ENCODE data around the gene ADAMTS9.

The ADAMTS9 gene

DNA sequence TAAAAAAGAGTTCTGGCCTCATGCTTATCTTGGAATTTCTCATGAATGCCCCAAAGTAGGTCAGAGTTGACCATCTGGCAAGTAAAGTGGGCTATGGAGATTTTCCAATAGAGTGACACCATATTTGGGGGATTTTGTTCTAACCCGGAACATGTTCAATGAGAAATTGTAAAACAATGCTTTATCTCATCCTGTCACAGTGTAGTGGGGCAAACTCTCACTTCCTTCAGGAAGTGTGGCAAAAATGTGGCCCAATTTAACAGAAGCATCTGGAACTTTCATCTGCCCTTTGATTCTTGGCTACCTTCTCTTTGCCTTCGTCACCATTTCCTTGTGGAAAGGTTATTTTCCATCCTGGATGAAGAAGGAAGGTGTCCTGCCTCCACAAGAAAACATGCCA lies 70.8 kb downstream of the ADAMTS9 start:
- DNase-seq: no peak

DNA sequence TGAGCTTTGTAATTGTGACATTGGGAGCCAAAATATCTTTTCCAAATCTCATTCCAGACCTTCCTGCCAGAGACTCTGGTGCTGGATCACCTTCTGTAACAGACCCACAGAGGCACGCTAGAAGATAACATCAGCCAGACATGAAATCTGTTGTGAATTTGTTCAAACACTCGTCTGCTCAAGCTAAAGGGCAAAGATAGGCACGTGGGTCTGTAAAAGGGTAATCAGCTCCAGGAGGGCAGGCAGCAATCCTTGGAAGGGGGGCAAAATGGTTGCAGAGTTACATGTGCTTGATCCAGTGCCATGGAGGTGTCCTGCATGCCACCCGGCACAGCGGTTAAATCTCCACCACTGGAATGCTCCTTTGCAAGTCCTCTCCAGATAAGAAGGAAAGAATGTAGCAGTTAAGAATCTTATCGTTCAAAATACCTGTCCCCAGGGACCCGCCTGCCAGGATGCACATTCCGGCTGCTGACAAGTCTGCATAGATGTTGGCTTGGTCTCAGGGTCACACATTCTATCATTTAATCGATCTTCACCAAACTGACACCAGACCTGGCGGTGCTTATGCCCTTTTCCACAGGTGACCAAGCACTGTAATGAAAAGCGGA lies 74.8 kb downstream of the ADAMTS9 start:
- no peak for DNase-seq

DNA sequence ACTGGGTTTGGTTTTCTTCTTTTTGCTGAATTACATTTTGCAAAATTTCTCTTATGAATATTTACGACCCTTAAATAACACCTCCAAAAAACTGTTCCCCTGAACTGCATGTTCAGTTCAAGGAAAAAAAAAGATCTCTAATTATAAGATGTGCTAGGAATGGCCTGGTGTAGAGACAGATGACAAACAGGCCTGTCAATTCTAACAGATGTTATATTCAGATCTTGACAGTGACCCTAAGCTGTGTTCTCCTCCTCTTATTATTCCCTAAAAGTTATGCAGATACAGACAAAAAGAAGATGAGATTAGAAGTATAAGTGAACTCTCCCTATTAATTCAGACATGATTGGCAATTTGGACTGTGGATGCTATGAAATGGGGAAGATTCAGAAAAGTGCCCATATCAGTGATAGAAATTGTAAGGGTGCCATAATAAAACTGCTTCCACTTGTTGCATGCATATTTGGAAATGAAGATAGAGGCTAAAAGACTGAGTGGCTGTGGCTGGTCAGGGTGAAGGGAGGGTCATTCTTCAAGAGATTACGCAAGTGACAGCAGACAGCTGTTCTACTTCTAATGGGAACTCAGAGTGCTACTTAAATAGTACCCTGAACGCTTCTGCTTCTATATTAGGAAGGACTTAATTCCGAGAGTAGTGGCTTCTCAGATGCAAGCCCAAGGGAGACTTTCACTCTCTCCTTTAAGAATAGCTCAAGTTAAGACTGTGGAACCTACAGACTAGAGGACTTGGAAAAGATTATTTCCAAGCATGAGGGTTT lies 75.5 kb downstream of the ADAMTS9 start:
- DNase-seq: no peak

DNA sequence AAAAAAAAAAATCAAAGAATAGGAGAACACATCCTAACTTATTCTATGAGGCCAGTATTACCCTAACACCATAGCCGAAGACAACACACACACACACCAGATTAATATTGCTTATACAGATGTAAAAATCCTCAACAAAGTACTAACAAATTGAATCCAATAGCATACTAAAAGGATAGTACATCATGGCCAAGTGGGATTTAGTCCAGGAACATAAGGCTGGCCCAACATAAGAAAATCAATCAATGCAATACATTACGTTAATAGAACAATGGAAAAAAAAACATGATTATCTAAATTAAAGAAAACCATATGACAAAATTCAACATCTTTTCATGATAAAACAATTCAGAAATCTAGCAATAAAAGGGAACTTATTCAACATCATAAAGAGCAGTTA lies 79.1 kb downstream of the ADAMTS9 start:
- DNase-seq: no peak

DNA sequence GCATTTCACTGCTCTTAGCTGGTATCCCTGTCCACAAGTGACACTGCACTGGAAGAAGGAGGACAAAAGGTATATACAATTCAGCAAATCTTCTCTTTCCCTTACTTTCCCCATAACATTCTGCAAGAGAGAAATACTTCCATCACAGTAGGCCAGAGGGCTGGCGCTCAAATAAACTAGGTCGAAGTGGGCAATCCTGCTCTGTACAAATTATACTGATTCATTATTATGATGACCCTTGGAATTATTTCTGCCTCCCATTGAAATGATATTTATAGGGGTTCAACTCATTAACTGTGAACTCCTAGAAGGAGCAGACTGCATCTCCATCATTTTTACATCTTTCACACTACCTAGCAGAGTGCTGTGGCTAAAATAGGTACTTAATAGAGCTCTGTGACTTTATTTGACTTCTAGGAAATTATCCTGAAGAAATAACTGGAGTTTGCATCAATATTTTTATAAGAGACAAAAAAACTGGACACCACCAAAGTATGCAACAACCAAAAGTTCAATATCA lies 80.7 kb downstream of the ADAMTS9 start:
- DNase-seq: no peak

DNA sequence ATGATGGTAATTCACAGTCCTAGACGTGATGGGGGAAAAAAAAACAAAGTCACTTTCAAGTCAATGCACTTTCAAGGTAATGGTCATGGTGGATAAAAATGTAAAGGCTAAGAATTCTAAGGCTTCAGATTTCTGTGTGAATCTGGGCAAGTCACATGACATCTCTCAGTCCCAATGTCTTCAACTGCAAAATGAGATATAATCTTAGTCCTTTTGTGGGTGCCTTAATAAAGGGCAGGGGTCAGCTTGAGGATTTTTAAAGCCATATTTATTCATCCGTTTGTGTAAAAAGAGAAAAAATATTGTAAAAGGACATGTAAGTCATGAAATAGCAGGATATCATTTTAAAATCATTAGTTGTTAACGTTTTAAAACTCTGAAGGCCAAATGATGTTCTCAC lies 83.5 kb downstream of the ADAMTS9 start:
- DNase-seq: no peak

DNA sequence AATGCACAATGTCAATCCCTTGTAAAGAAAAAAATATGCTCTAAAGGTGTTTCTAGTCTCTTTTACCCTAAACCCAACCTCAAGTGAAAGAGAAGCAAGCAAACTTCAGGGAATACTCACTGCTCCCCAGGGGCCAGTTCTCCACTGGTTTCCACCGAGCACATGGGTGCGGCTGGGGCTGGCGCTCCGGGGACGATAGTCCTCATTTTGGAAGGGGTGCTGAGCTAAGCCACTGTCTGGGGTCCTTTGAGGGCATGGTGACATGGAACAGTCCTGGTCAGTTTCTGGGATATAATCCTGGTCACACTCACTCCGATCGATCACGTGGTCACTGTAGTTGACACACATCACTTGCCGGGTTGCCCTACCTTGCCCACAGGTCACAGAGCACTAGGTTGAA lies 86.0 kb downstream of the ADAMTS9 start:
- no peak for DNase-seq

DNA sequence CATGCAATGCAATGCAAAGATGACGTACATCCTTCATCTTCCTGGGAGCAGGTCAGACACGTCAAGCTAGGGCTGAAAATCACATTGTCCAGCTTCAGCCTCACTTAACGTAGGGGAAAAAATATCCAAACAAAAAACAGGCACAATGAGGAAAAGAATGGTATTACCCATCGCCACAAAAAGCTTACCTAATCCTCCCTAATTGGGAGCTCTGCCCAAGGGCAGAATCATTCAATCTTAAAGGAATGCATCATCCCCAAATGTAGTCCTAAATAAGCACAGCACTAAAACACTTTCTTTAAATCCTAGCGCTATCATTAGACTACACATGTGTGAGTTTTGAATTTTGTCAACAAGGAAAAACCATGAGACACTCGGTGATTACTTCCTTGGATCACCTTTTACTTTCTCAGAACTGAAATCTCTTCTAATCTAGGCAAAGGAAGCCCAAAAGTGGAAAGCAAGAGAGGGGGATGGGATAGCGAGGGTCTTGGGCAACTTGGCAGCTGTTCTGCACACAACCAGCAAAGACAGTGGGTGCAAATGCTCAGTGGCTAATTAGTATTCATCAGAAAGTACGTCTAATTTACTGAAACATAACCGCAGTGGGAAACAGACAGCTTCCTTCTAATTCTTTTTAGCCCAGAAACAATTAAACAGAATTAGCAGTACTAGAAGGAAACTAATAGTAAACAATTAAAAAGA lies 87.4 kb downstream of the ADAMTS9 start:
- DNase-seq: no peak

DNA sequence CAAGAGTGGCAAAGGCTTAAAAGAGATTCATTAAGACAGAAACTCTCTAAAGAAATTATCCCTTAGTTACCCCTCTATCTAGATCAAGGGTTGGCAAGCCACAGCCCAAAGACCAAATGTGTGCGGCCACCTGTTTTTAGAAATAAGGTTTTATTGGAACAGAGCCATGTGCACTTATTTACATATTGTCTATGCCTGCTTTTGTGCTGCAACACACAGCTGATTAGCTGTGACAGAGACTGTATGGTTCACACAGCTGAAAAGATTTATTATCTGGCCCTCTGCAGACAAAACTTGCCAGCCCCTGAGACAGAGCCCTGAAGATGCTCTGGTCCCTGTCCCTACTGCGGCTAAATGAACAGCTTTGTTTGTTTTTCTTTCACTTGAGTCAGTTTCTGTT lies 88.1 kb downstream of the ADAMTS9 start:
- DNase-seq: no peak

DNA sequence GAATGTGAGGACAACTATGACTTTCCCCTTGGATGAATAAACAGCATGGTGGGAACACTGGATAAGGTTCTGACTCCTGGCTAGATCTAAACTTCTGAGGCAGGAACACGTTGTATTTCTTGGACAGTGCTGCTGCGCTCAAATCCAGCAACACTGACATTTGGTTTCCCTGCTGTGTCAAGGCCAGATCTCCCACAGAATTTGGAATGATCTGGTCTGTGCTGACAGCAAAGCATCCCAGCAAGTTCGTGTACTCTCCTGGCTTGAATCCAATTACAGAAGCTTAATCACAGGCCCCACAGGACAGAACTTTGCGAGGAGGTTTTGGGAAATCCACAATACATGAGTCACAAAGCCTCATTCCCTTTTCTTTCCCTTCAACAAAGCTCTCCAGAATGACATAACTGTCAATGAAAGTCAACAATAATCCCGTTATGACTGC lies 92.5 kb downstream of the ADAMTS9 start:
- DNase-seq: no peak

DNA sequence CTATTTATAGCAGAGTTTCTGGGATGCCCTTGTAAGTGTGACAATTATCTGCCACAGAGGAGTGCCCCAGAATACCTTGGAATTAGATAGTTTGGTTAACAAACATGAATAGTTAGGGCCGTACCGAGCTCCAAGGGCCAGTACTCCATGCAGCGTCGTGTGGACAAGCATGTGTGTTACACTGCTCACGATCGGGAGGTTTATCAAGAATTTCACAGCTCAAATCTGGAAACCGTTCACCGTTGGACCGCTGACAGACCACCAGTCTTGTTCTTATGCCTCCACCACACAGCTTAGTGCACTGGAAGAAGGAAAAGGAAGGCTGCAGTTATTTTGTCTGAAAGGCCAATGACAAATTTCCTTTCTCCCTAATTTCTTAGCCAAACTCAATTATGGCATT lies 93.7 kb downstream of the ADAMTS9 start:
- DNase-seq: no peak

DNA sequence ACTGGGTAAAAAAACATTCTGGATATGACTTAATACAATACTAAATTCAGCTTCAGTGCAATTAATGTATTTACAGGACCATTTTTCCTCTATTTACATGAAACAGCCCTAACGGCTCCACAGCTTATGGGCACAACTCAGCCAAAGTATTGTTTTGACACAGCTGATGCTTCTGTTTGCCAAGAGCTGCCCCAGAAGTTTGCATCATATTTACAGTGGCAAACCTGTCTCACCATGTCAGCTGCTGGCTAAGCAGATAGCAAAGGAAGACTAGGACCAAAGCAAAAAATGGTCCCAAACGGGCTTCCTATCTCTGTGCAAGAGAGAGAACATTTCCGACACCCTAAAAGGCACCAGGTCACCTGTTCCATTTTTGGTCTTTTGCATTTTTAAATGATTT lies 94.5 kb downstream of the ADAMTS9 start:
- no peak for DNase-seq

DNA sequence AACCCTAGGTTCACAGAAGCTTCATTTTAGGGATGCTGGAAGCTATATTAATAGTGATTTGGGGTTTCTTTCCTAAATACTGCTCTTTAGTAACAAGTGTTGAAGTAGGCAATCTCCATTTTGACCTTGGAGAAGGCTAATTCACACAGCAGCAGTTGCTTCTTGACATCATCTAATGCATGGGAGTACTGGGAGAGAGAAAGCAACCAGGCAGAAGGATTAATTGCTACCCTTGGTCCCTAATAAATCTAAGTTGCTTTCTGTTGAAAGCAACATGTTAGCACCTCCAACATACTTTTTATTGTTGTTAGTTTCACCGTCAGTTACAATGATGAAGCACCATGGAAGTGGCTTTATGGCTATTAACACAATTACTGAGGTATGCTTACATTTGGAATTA lies 96.2 kb downstream of the ADAMTS9 start:
- DNase-seq: no peak

DNA sequence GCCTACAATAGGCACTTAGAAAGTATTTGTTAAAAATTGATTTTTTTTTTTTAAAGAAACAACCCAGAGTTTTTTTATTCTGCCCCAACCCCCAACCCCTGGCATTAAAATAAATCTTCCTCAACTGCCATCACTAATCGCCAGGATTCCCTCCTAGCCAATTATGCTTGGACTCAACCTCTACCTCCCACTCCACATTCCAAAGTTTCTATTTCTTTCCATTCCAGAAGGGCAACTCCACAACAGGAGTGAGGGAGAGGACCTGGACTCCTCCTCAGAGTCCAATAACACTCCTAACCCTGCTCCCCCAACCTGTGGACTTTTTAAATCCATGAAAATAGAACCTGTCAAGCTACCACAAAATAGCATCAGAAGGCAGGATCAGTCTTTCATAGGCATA lies 99.4 kb downstream of the ADAMTS9 start:
- DNase-seq: no peak

DNA sequence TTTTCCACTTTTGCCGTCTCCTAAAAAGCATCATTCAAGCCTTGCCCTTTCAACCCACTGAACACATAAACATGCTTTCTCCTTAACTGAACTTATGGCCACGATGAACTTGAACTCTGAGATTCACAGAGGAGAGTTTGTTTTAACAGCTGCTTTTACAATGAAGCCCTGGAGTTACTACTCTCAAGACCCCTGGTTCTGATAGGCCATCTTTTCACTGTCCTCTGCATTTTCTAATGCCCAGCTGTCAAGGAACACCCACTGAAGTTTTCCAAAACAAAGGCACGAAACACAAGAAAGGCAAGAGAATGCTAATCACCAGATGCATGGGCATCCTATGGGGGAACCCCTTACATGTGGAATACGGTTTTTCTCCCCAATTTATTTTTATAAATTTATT lies 100.8 kb downstream of the ADAMTS9 start:
- DNase-seq: no peak

DNA sequence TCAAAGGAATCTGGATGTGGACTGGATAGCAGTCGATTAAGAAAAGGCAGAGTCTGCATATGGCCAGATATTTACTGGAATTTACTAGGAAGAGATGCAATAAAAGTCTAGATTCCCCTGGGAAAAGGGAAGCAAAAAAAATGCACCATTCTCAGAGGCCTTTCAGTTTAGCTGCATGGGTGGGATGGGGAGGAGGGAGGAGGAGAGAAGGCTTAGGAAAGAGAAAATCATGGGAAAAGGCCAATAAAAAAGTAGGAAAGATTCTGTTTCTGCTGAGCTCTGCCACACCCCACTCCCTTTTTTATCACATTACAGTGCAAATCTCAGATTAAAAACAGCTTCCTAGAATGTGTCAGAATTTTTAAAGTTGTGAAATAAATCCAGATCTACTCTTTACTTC lies 103.6 kb downstream of the ADAMTS9 start:
- DNase-seq: no peak

DNA sequence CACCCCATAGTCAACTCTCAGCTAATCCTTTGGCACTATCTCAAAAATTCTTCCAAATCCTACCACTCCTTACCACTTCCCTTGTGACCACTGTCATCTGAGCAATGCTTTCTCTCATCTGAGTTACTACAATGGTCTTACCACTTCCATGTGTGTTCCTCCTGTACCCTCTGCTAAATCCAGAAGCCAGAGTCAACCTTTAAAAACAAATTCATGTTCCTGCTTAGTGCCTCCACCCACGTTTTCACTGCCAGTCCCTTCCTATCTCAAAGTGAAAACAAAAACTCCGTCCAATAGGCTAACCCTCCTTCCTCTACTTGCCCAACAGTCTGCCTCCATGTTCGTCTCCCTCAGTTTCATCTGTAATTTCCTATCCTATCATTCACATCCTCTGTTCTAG lies 109.0 kb downstream of the ADAMTS9 start:
- no peak for DNase-seq

DNA sequence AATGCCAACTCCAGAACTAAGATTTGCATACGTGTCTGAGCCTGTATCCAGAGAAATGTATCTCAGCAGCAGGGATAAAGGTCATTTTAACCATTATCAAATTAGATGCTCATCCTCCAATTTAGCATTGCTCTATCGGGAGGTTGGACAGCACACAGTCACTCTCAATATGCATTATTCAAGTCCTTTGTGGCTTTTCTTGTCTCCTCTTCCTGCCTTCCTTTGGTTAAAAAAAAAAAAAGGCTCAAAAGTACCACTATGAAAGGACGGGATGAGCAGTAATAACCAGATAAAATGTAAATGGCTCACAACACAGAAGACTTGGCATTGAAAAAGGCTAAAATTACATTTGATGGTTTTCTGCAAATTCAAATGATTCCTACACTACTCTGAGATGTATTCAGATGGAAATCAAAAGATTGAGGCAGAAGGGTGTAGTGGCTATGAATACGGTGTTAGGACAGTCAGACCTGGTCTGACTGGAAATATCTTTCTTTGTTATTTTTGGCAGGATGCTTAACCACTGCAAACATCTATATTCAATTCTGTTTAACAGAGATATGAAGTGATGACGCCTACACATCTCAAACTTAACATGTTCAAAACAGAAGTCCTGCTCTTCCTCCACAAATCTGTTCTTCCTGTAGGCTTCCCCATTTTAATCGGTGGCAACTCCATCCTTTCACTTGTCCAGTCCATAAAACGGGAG lies 109.6 kb downstream of the ADAMTS9 start:
- no peak for DNase-seq

DNA sequence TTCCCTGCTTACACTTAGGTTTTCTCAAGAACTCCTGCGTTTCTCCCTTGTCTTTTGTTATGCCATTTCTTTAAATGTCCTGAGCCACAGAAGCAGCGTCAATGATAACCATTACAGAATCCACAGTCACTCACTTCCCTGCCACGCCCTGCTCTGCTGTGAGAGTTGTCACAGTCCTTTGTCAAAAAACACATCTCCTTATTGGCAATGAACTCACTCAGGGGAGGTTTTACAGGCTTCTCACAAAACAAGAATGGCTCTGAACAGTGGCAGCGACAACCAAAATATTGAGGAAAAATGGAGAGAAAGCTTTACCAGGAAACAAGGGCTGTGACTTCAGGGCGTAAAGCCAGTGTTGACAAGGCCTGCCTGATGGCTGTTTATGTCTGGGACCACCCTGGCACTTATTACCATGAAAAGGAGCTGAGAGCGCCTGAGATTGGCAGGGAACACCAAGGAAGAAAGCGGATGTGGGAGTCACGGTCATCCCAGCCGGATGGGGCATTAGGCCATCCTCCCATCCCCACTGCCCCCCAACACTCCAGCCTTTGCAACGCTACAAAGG lies 111.5 kb downstream of the ADAMTS9 start:
- DNase-seq: no peak

DNA sequence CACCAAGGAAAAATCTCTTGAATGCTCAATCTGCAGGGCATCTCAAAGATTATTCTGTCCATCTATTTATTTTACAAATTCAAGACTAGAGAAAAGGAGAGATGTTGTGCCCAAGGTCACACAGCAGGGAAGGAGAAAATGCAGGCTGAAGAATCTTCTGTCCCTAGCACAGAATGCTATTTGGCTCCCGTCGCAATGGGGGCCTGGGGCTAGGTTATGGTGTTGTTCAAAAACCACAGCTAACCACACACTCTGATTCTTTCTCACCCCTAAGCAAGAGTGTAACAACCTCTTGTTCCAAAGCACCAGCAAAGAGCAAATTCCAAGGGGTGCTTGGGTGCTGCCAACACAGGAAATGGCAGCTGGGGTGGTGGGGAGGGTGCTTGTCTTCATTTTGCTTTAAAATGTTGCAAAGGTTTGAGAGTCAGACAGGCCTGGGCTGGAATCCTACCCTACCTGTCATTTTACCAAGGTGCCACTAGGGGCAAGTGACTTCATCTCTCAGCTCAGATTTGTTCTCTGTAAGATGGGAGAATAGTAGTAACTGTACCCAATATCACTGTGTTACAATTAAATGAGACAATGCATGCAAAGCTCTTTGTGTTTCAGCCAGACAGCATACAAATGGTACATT lies 112.5 kb downstream of the ADAMTS9 start:
- DNase-seq: peak; percentile 22

DNA sequence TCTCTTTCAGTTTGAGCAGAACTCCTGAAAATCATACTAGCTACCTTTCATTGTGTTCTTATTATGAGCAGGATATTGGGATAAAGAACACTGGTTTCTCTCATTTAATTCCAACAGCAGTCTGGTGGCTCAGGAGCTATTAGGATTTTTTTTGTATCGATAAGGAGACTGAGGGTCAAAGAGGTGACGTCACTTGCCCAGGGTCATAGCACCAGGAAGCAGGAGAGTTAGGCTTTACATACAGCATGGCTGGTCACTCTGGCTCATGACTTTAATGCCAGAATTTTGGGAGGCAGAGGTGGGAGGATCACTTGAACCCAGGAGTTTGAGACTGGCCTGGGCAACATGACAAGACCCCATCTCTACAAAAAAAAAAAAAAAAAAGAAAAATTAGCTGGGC lies 113.6 kb downstream of the ADAMTS9 start:
- no peak for DNase-seq

DNA sequence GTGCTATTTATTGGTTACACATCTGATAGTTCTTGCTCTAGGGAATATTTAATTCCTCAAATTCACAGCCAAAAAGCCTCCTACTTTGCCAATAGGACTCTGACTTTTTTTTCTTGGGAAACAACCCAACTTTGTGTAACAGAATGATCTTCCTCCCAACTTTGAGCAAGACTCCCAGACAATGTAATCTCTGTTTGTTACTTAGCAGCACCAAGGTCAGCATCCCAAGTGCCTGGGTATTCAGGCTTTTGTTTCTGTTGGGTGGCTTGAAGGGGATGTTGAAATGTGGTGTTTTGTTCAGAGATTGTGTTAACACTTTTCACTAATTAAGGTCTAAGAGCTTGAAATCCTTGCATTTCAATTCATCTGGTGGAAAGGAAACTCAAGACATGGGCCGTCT lies 115.8 kb downstream of the ADAMTS9 start:
- no peak for DNase-seq
